Mesenchymal stem cell (in vitro differentiated cells and primary cell): ENCODE measurements around the gene ACTRT2.

ENCODE experiments used
- DNase-seq: peaks from one replicate; pipeline ENCODE4 v3.0.0-alpha.2; 2013
- H2AFZ ChIP-seq: one replicate; pipeline ENCODE4 v1.6.1; 2013; ENCODE audit warnings: low read depth, mild to moderate bottlenecking, control low read depth, inconsistent platforms, low read length, moderate library complexity
- H2AK5ac ChIP-seq: 2 replicates; pipeline ENCODE4 v1.6.1; 2013; ENCODE audit warnings: low read length, moderate library complexity, mild to moderate bottlenecking, inconsistent platforms; ENCODE audit not compliant: severe bottlenecking
- H2BK120ac ChIP-seq: one replicate; pipeline ENCODE4 v1.6.1; 2013; ENCODE audit warnings: low read depth, mild to moderate bottlenecking, inconsistent platforms, low read length, moderate library complexity
- H2BK12ac ChIP-seq, 2 experiments: one replicate each; pipeline ENCODE4 v1.6.1; 2013; ENCODE audit warnings: inconsistent platforms in 2 of 2, low read length in 2 of 2, mild to moderate bottlenecking in 2 of 2, moderate library complexity in 2 of 2, control low read depth in 1 of 2
- H2BK15ac ChIP-seq: one replicate; pipeline ENCODE4 v1.6.1; 2013; ENCODE audit warnings: mild to moderate bottlenecking, low read depth, inconsistent platforms; ENCODE audit not compliant: poor library complexity, severe bottlenecking
- H2BK5ac ChIP-seq: 2 replicates; pipeline ENCODE4 v1.6.1; 2013; ENCODE audit warnings: low read depth, mild to moderate bottlenecking, low read length, control low read depth, inconsistent platforms; ENCODE audit not compliant: poor library complexity, severe bottlenecking
- H3K14ac ChIP-seq, 2 experiments: one replicate each; pipeline ENCODE4 v1.6.1; 2013; ENCODE audit warnings: inconsistent platforms in 2 of 2, low read length in 2 of 2, control low read depth in 1 of 2, mild to moderate bottlenecking in 1 of 2, moderate library complexity in 1 of 2
- H3K18ac ChIP-seq, 2 experiments: one replicate each; pipeline ENCODE4 v1.6.1; 2013; ENCODE audit warnings: inconsistent platforms in 2 of 2, low read length in 2 of 2, control low read depth in 1 of 2, low read depth in 1 of 2, mild to moderate bottlenecking in 1 of 2
- H3K23ac ChIP-seq, 2 experiments: one replicate each; pipeline ENCODE4 v1.6.1; 2013; ENCODE audit warnings: inconsistent platforms in 2 of 2, low read length in 2 of 2, mild to moderate bottlenecking in 2 of 2, moderate library complexity in 2 of 2, control low read depth in 1 of 2
- H3K27ac ChIP-seq: 2 replicates; pipeline ENCODE4 v1.5.1; 2013; ENCODE audit warnings: mild to moderate bottlenecking, moderate library complexity, low read length, control low read depth, inconsistent platforms; ENCODE audit not compliant: poor library complexity, severe bottlenecking
- H3K27me3 ChIP-seq, 2 experiments: 2 replicates each; pipeline versions ENCODE4 v1.6.1 to v1.7.0; 2013; ENCODE audit warnings: low read length in 2 of 2, mild to moderate bottlenecking in 2 of 2, moderate library complexity in 2 of 2, control low read depth in 1 of 2, inconsistent platforms in 1 of 2; ENCODE audit not compliant: control insufficient read depth in 1 of 2, insufficient read depth in 1 of 2
- H3K36me3 ChIP-seq, 2 experiments: 2 replicates each; pipeline versions ENCODE4 v1.6.1 to v1.7.0; 2013; ENCODE audit warnings: low read length in 2 of 2, control low read depth in 1 of 2, inconsistent platforms in 1 of 2, low read depth in 1 of 2, mild to moderate bottlenecking in 1 of 2; ENCODE audit not compliant: insufficient read depth in 2 of 2, control insufficient read depth in 1 of 2
- H3K4ac ChIP-seq, 2 experiments: one replicate each; pipeline ENCODE4 v1.6.1; 2013; ENCODE audit warnings: inconsistent platforms in 2 of 2, low read length in 2 of 2, mild to moderate bottlenecking in 2 of 2, moderate library complexity in 2 of 2, control low read depth in 1 of 2, low read depth in 1 of 2
- H3K4me1 ChIP-seq: 2 replicates; pipeline ENCODE4 v1.6.1; 2013; ENCODE audit warnings: low read depth, low read length, control low read depth; ENCODE audit not compliant: control insufficient read depth, insufficient read depth
- H3K4me2 ChIP-seq: 2 replicates; pipeline ENCODE4 v1.6.1; 2013; ENCODE audit warnings: low read length, mild to moderate bottlenecking, inconsistent platforms; ENCODE audit not compliant: poor library complexity, severe bottlenecking
- H3K4me3 ChIP-seq, 2 experiments: 2 replicates each; pipeline versions ENCODE4 v1.5.1 to v1.7.0; 2013; ENCODE audit warnings: low read length in 2 of 2, mild to moderate bottlenecking in 2 of 2, control low read depth in 1 of 2, low read depth in 1 of 2; ENCODE audit not compliant: insufficient read depth in 1 of 2
- H3K79me1 ChIP-seq: replicated peaks from 2 replicates; pipeline ENCODE4 v1.6.1; 2013; ENCODE audit warnings: mild to moderate bottlenecking, control low read depth, low read length, inconsistent platforms; ENCODE audit not compliant: poor library complexity, severe bottlenecking
- H3K9ac ChIP-seq: 2 replicates; pipeline ENCODE4 v1.7.0; 2013; ENCODE audit warnings: mild to moderate bottlenecking, low read length, moderate library complexity
- H3K9me3 ChIP-seq: 2 replicates; pipeline ENCODE4 v1.7.0; 2013; ENCODE audit warnings: mild to moderate bottlenecking, low read length; ENCODE audit not compliant: control insufficient read depth
- H4K8ac ChIP-seq: one replicate; pipeline ENCODE4 v1.6.1; 2013; ENCODE audit warnings: inconsistent platforms, mild to moderate bottlenecking, low read length, moderate library complexity
- H4K91ac ChIP-seq: one replicate; pipeline ENCODE4 v1.6.1; 2013; ENCODE audit warnings: mild to moderate bottlenecking, low read length, inconsistent platforms
- WGBS: methylation state at CpG from one replicate; pipeline ENCODE4 v1.1.7; 2013; ENCODE audit warnings: mixed read lengths; 5-methylcytosine and 5-hydroxymethylcytosine counted together

Gene ACTRT2

GRCh38 chr1:3017440-3018050, 3.7 kb upstream of the ACTRT2 start:
- no peaks in the 10 kb centered on the region for H3K9me3 ChIP-seq
- H2AFZ ChIP-seq, result no peak overlapping the region
- no peak overlapping the region for H2AK5ac ChIP-seq
- H4K8ac ChIP-seq, result no peak overlapping the region
- H3K9ac ChIP-seq, result no peak overlapping the region
- no peak overlapping the region for H2BK15ac ChIP-seq
- WGBS, result 85% methylated on average over 17 of the region's 17 CpGs
- no peak overlapping the region for H2BK5ac ChIP-seq
- H3K23ac ChIP-seq, result no peak overlapping the region
- H3K4ac ChIP-seq, result no peak overlapping the region
- H2BK120ac ChIP-seq, result no peak overlapping the region
- no peak overlapping the region for H3K18ac ChIP-seq
- H3K14ac ChIP-seq, result no peak overlapping the region
- H3K27me3 ChIP-seq, result peaks cover 0 to 43% of the 10 kb centered on the region in 2 experiments
- no peak overlapping the region for H3K4me2 ChIP-seq
- DNase-seq, result no peak
- no peaks in the 10 kb centered on the region for H3K79me1 ChIP-seq
- H3K4me3 ChIP-seq, result no peak overlapping the region
- no peaks in the 10 kb centered on the region for H3K4me1 ChIP-seq
- H4K91ac ChIP-seq, result no peak overlapping the region
- H2BK12ac ChIP-seq, result no peak overlapping the region
- H3K27ac ChIP-seq, result no peak overlapping the region
- H3K36me3 ChIP-seq, result no peaks in the 10 kb centered on the region

- Histone ChIP-seq H2BK15ac (no peak overlapping the region), H2AK5ac (no peak overlapping the region), H3K9me3 (no peaks in the 10 kb centered on the region), H3K79me1 (no peaks in the 10 kb centered on the region), H3K36me3 (no peaks in the 10 kb centered on the region), H3K27ac (no peak overlapping the region), H4K8ac (no peak overlapping the region), H3K14ac (no peak overlapping the region), H3K18ac (no peak overlapping the region), H2BK120ac (no peak overlapping the region), H4K91ac (no peak overlapping the region), H2AFZ (no peak overlapping the region), H2BK5ac (no peak overlapping the region), H3K4me3 (no peak overlapping the region), H3K9ac (no peak overlapping the region), H3K4ac (no peak overlapping the region), H3K27me3 (peaks cover 0 to 42% of the 10 kb centered on the region in 2 experiments), H3K23ac (no peak overlapping the region), H3K4me1 (no peaks in the 10 kb centered on the region), H3K4me2 (no peak overlapping the region), H2BK12ac (no peak overlapping the region)
- WGBS, result 83% methylated on average over 16 of the region's 16 CpGs
- DNase-seq, result no peak
Observed at GRCh38 chr1:3018051-3018471, 3.2 kb upstream of the ACTRT2 start.

- Histone ChIP-seq H2BK15ac (no peak overlapping the region), H3K4me1 (no peaks in the 10 kb centered on the region), H3K4me3 (no peak overlapping the region), H2BK5ac (no peak overlapping the region), H4K8ac (no peak overlapping the region), H2BK120ac (no peak overlapping the region), H2AK5ac (no peak overlapping the region), H3K27me3 (peaks cover 0 to 42% of the 10 kb centered on the region in 2 experiments), H3K18ac (no peak overlapping the region), H3K27ac (no peak overlapping the region), H3K9ac (no peak overlapping the region), H3K23ac (no peak overlapping the region), H2AFZ (no peak overlapping the region), H3K4me2 (no peak overlapping the region), H3K9me3 (no peaks in the 10 kb centered on the region), H3K14ac (no peak overlapping the region), H3K4ac (no peak overlapping the region), H3K36me3 (no peaks in the 10 kb centered on the region), H2BK12ac (no peak overlapping the region), H4K91ac (no peak overlapping the region), H3K79me1 (no peaks in the 10 kb centered on the region)
- 83% methylated on average over 16 of the region's 16 CpGs for WGBS
- no peak for DNase-seq
Observed at GRCh38 chr1:3018576-3018975, 2.7 kb upstream of the ACTRT2 start.

- Histone ChIP-seq H3K4me1 (no peaks in the 10 kb centered on the region), H4K8ac (no peak overlapping the region), H3K27ac (no peak overlapping the region), H2BK5ac (no peak overlapping the region), H4K91ac (no peak overlapping the region), H3K4ac (no peak overlapping the region), H3K27me3 (peaks cover 0 to 42% of the 10 kb centered on the region in 2 experiments), H3K18ac (no peak overlapping the region), H3K23ac (no peak overlapping the region), H2AK5ac (no peak overlapping the region), H3K14ac (no peak overlapping the region), H3K9ac (no peak overlapping the region), H3K9me3 (no peaks in the 10 kb centered on the region), H3K4me2 (no peak overlapping the region), H2BK12ac (no peak overlapping the region), H3K79me1 (no peaks in the 10 kb centered on the region), H3K4me3 (no peak overlapping the region), H2BK15ac (no peak overlapping the region), H2BK120ac (no peak overlapping the region), H2AFZ (no peak overlapping the region), H3K36me3 (no peaks in the 10 kb centered on the region)
- no peak for DNase-seq
- WGBS, result 75% methylated on average over 11 of the region's 11 CpGs
Observed at GRCh38 chr1:3019007-3019515, 2.2 kb upstream of the ACTRT2 start.
